ENCODE data around the gene ERBIN. TPM values are rescaled to one million over a fixed set of nuclear protein-coding genes. Genes with fewer than 3 reads are reported as not detected.
"Not testable (repeated sequence)": the region's sequence is repeated elsewhere in the genome, so short reads cannot be mapped to it uniquely, and the experiment has no call there.

The ERBIN gene
- total RNA-seq (10 to 100 TPM; 96.7 to 98.7 TPM), polyA plus RNA-seq (10 to 100 TPM; 30.6 to 47.8 TPM)

- Mint-ChIP-seq H3K4me1 (peaks cover 20 to 68% (median 37%) of the 10 kb centered on the region in 4 donors), H3K4me3 (peak within 1 kb of the TSS; percentile 95 to 99 (median 97)), H3K36me3 (peaks cover 0 to 39% of the 10 kb centered on the region in 2 donors), H3K9me3 (no peaks in the 10 kb centered on the region), H3K27me3 (no peaks in the 10 kb centered on the region), H3K27ac (peak within 1 kb of the TSS; percentile 91 to 99 (median 97))
- Histone ChIP-seq H3K4me1 (ENCODE audit: insufficient read depth, low read length) (peaks cover 45% of the 10 kb centered on the region), H3K4me3 (ENCODE audit: low read length in 2 of 2) (peak within 1 kb of the TSS; percentile 75 to 80), H3K36me3 (ENCODE audit: insufficient read depth, low read length) (no peaks in the 10 kb centered on the region), H3K27me3 (ENCODE audit: insufficient read depth, low read length) (no peaks in the 10 kb centered on the region), H3K27ac (ENCODE audit: low read depth, low read length) (peak within 1 kb of the TSS; percentile 95), H3K9me3 (ENCODE audit: control insufficient read depth in 1 of 2, low read length in 2 of 2) (no peaks in the 10 kb centered on the region)
- CTCF ChIA-PET (ENCODE audit: partially characterized antibody): interaction anchor here (1.1 to 2.3 kb wide), 4 partner anchors 99 to 218 kb away, joined by 3 to 12 read pairs (median 3); partner anchors contain the start of gene SREK1
- peak; percentile 64 to 84 (median 70) for DNase-seq
- POLR2A ChIA-PET (ENCODE audit: partially characterized antibody): interaction anchor here (0.6 to 3.7 kb wide), 30 partner anchors 9 to 1240 kb away, joined by 3 to 52 read pairs (median 4); partner anchors contain the start of genes CENPK, NLN, PPWD1 and SGTB
- intact Hi-C loops (cut with micrococcal nuclease): loop anchor here (1.0 to 5.0 kb wide), 8 partner anchors 36 to 364 kb away; partner anchors contain the start of genes CENPK, PPWD1 and TRIM23
These were observed at the start of gene ERBIN for GRCh38 chr5:65926276-65926783. TSS of gene ERBIN (plus strand) at chr5:65926575. CDS start at chr5:65992719, 66,144 bp downstream.

GRCh38 chr5:65876970-65877369 is 49.4 kb upstream of the ERBIN start:
- no peak overlapping the region for H3K4me3 ChIP-seq (ENCODE audit: low read length in 2 of 2)
- no peak overlapping the region for H3K27ac ChIP-seq (ENCODE audit: low read depth, low read length)
- intact Hi-C loops (cut with micrococcal nuclease): no loop called here
- peaks cover 0 to 3% of the 10 kb centered on the region in 2 donors for H3K9me3 ChIP-seq (ENCODE audit: control insufficient read depth in 1 of 2, low read length in 2 of 2)
- no peak for DNase-seq
- Mint-ChIP-seq H3K9me3 (peaks cover 0 to 11% (median 3%) of the 10 kb centered on the region in 8 donors), H3K4me3 (no peak overlapping the region), H3K4me1 (peaks cover 0 to 4% (median 1%) of the 10 kb centered on the region in 4 donors), H3K27ac (no peak overlapping the region), H3K27me3 (peaks cover 0 to 1% of the 10 kb centered on the region in 2 donors), H3K36me3 (peaks cover 0 to 3% of the 10 kb centered on the region in 2 donors)
- ChIA-PET POLR2A (ENCODE audit: partially characterized antibody) (no interaction called here), CTCF (ENCODE audit: partially characterized antibody) (no interaction called here)
- no peaks in the 10 kb centered on the region for H3K27me3 ChIP-seq (ENCODE audit: insufficient read depth, low read length)
- no peaks in the 10 kb centered on the region for H3K36me3 ChIP-seq (ENCODE audit: insufficient read depth, low read length)
- H3K4me1 ChIP-seq (ENCODE audit: insufficient read depth, low read length): no peaks in the 10 kb centered on the region

- POLR2A ChIA-PET (ENCODE audit: partially characterized antibody); H3K36me3 Mint-ChIP-seq; H3K27me3 ChIP-seq (ENCODE audit: insufficient read depth, low read length); DNase-seq; H3K36me3 ChIP-seq (ENCODE audit: insufficient read depth, low read length); H3K4me3 ChIP-seq (ENCODE audit: low read length in 2 of 2); H3K4me3 Mint-ChIP-seq; H3K27ac ChIP-seq (ENCODE audit: low read depth, low read length); H3K27ac Mint-ChIP-seq; H3K9me3 ChIP-seq (ENCODE audit: control insufficient read depth in 1 of 2, low read length in 2 of 2); intact Hi-C loops (cut with micrococcal nuclease); CTCF ChIA-PET (ENCODE audit: partially characterized antibody); H3K27me3 Mint-ChIP-seq; H3K4me1 Mint-ChIP-seq; H3K4me1 ChIP-seq (ENCODE audit: insufficient read depth, low read length): not testable (repeated sequence)
- peaks cover 0 to 11% (median 3%) of the 10 kb centered on the region in 8 donors for H3K9me3 Mint-ChIP-seq
These were observed 46.6 kb upstream of the ERBIN start for GRCh38 chr5:65879668-65880256.

- POLR2A ChIA-PET (ENCODE audit: partially characterized antibody): no interaction called here
- Histone ChIP-seq H3K27ac (ENCODE audit: low read depth, low read length) (no peak overlapping the region), H3K36me3 (ENCODE audit: insufficient read depth, low read length) (no peaks in the 10 kb centered on the region), H3K27me3 (ENCODE audit: insufficient read depth, low read length) (no peaks in the 10 kb centered on the region), H3K4me3 (ENCODE audit: low read length in 2 of 2) (no peak overlapping the region), H3K4me1 (ENCODE audit: insufficient read depth, low read length) (no peaks in the 10 kb centered on the region), H3K9me3 (ENCODE audit: control insufficient read depth in 1 of 2, low read length in 2 of 2) (peaks cover 0 to 3% of the 10 kb centered on the region in 2 donors)
- Mint-ChIP-seq H3K9me3 (peaks cover 0 to 11% (median 3%) of the 10 kb centered on the region in 8 donors), H3K4me3 (no peak overlapping the region), H3K27ac (no peak overlapping the region), H3K36me3 (peaks cover 0 to 3% of the 10 kb centered on the region in 2 donors), H3K27me3 (peaks cover 0 to under 1% of the 10 kb centered on the region in 2 donors), H3K4me1 (peaks cover 0 to 4% (median 1%) of the 10 kb centered on the region in 4 donors)
- CTCF ChIA-PET (ENCODE audit: partially characterized antibody): no interaction called here
- intact Hi-C loops (cut with micrococcal nuclease): no loop called here
- DNase-seq: no peak
These were observed 45.8 kb upstream of the ERBIN start for GRCh38 chr5:65880496-65881072.

GRCh38 chr5:65882278-65882677 is 44.1 kb upstream of the ERBIN start:
- H3K9me3 ChIP-seq (ENCODE audit: control insufficient read depth in 1 of 2, low read length in 2 of 2): peaks cover 0 to 3% of the 10 kb centered on the region in 2 donors
- H3K9me3 Mint-ChIP-seq: peaks cover 0 to 11% (median 2%) of the 10 kb centered on the region in 8 donors
- no peak for DNase-seq
- H3K4me3 Mint-ChIP-seq: no peak overlapping the region
- H3K27me3 ChIP-seq (ENCODE audit: insufficient read depth, low read length): no peaks in the 10 kb centered on the region
- no peak overlapping the region for H3K4me3 ChIP-seq (ENCODE audit: low read length in 2 of 2)
- H3K27ac Mint-ChIP-seq: no peak overlapping the region
- H3K36me3 ChIP-seq (ENCODE audit: insufficient read depth, low read length): no peaks in the 10 kb centered on the region
- H3K4me1 ChIP-seq (ENCODE audit: insufficient read depth, low read length): no peaks in the 10 kb centered on the region
- H3K4me1 Mint-ChIP-seq: no peaks in the 10 kb centered on the region
- ChIA-PET POLR2A (ENCODE audit: partially characterized antibody) (interaction anchor here (1.0 kb wide), 1 partner anchor 43 kb away, joined by 3 read pairs; no protein-coding TSS in a partner anchor), CTCF (ENCODE audit: partially characterized antibody) (no interaction called here)
- intact Hi-C loops (cut with micrococcal nuclease): no loop called here
- H3K27ac ChIP-seq (ENCODE audit: low read depth, low read length): no peak overlapping the region
- no peaks in the 10 kb centered on the region for H3K36me3 Mint-ChIP-seq
- peaks cover 1 to 3% of the 10 kb centered on the region in 2 donors for H3K27me3 Mint-ChIP-seq

GRCh38 chr5:65883461-65883860 is 42.9 kb upstream of the ERBIN start:
- H3K4me1 Mint-ChIP-seq: no peaks in the 10 kb centered on the region
- no peaks in the 10 kb centered on the region for H3K4me1 ChIP-seq (ENCODE audit: insufficient read depth, low read length)
- peaks cover 3% of the 10 kb centered on the region in 2 donors for H3K27me3 Mint-ChIP-seq
- peaks cover 0 to 2% (median 1%) of the 10 kb centered on the region in 8 donors for H3K9me3 Mint-ChIP-seq
- CTCF ChIA-PET (ENCODE audit: partially characterized antibody): no interaction called here
- H3K27me3 ChIP-seq (ENCODE audit: insufficient read depth, low read length): no peaks in the 10 kb centered on the region
- H3K36me3 ChIP-seq (ENCODE audit: insufficient read depth, low read length): no peaks in the 10 kb centered on the region
- no peak overlapping the region for H3K27ac ChIP-seq (ENCODE audit: low read depth, low read length)
- DNase-seq: no peak
- POLR2A ChIA-PET (ENCODE audit: partially characterized antibody): no interaction called here
- intact Hi-C loops (cut with micrococcal nuclease): no loop called here
- H3K36me3 Mint-ChIP-seq: no peaks in the 10 kb centered on the region
- H3K4me3 Mint-ChIP-seq: no peak overlapping the region
- no peak overlapping the region for H3K27ac Mint-ChIP-seq
- no peaks in the 10 kb centered on the region for H3K9me3 ChIP-seq (ENCODE audit: control insufficient read depth in 1 of 2, low read length in 2 of 2)
- no peak overlapping the region for H3K4me3 ChIP-seq (ENCODE audit: low read length in 2 of 2)

GRCh38 chr5:65886387-65886786 is 40.0 kb upstream of the ERBIN start:
- H3K27me3 ChIP-seq (ENCODE audit: insufficient read depth, low read length): no peaks in the 10 kb centered on the region
- no peak overlapping the region for H3K4me3 Mint-ChIP-seq
- no peaks in the 10 kb centered on the region for H3K4me1 ChIP-seq (ENCODE audit: insufficient read depth, low read length)
- H3K27ac Mint-ChIP-seq: no peak overlapping the region
- H3K36me3 ChIP-seq (ENCODE audit: insufficient read depth, low read length): no peaks in the 10 kb centered on the region
- H3K4me3 ChIP-seq (ENCODE audit: low read length in 2 of 2): no peak overlapping the region
- H3K36me3 Mint-ChIP-seq: no peaks in the 10 kb centered on the region
- no peaks in the 10 kb centered on the region for H3K9me3 Mint-ChIP-seq
- no peak for DNase-seq
- H3K9me3 ChIP-seq (ENCODE audit: control insufficient read depth in 1 of 2, low read length in 2 of 2): no peaks in the 10 kb centered on the region
- ChIA-PET POLR2A (ENCODE audit: partially characterized antibody) (no interaction called here), CTCF (ENCODE audit: partially characterized antibody) (no interaction called here)
- peaks cover 3% of the 10 kb centered on the region in 2 donors for H3K27me3 Mint-ChIP-seq
- no peaks in the 10 kb centered on the region for H3K4me1 Mint-ChIP-seq
- no peak overlapping the region for H3K27ac ChIP-seq (ENCODE audit: low read depth, low read length)
- intact Hi-C loops (cut with micrococcal nuclease): no loop called here

Measured in CD4-positive, alpha-beta memory T cell (primary cell).